Ovary (tissue), 3 donors: ENCODE measurements around the gene LCN10.

ENCODE experiments used
- EP300 ChIP-seq: sonication (generic); formaldehyde crosslinking; IDR thresholded peaks from one replicate; pipeline ENCODE4 v1.6.1; 2017; ENCODE audit warnings: antibody characterized with exemption
- TF ChIP-seq, protein P1 (sequence below), 3 donors: fragments of 450-650 bp in 2 of 3; fragments of 200-600 bp in 1 of 3; IDR thresholded peaks; one replicate each; pipeline versions ENCODE4 v1.5.1 to v1.8.0; 2016 to 2022; ENCODE audit warnings: antibody characterized with exemption in 3 of 3, mild to moderate bottlenecking in 1 of 3
- donor health status: DM: no; HTN: no; CAD: no.

DNA sequence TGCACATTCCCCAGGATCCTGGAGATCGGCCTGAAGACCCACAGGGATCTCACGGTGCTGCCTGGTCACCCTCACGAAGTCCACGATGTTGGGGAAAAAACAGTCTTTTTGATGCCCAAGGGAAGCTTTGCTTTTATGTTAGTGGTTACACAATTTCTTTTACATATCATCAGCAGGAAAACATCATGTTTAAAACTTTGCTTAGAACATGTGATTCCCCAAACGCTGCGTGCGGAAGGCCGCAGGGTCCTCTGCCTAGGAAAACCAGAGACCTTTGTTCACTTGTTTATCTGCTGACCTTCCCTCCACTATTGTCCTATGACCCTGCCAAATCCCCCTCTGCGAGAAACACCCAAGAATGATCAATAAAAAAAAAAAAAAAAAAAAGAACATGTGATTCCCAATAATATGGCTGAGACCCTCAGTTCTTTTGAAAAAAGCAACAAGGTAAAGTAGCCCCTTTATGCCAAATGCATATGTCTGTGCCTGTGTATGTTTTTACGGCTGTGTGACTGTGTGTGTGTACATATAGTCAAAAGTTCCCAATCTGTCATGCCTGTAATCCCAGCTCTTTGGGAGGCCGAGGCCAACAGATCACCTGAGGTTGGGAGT lies 44.0 kb downstream of the LCN10 start:
- TF ChIP-seq EP300: no peak
- TF ChIP-seq, protein P1, sequence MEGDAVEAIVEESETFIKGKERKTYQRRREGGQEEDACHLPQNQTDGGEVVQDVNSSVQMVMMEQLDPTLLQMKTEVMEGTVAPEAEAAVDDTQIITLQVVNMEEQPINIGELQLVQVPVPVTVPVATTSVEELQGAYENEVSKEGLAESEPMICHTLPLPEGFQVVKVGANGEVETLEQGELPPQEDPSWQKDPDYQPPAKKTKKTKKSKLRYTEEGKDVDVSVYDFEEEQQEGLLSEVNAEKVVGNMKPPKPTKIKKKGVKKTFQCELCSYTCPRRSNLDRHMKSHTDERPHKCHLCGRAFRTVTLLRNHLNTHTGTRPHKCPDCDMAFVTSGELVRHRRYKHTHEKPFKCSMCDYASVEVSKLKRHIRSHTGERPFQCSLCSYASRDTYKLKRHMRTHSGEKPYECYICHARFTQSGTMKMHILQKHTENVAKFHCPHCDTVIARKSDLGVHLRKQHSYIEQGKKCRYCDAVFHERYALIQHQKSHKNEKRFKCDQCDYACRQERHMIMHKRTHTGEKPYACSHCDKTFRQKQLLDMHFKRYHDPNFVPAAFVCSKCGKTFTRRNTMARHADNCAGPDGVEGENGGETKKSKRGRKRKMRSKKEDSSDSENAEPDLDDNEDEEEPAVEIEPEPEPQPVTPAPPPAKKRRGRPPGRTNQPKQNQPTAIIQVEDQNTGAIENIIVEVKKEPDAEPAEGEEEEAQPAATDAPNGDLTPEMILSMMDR (IDR thresholded peaks at IDR 0.05): no peak
